CD4-positive, alpha-beta T cell (primary cell): ENCODE measurements around the gene KRTAP10-5. TPM values are rescaled to one million over a fixed set of nuclear protein-coding genes. Genes with fewer than 3 reads are reported as not detected.

Experiments used
- ATAC-seq: fragments of 200-7000 bp; cut with Tn5 transposase; one replicate; pipeline ENCODE4 v1.10.0; 2022; ENCODE audit warnings: mild to moderate bottlenecking; ENCODE audit not compliant: poor library complexity
- CTCF ChIA-PET: fragments of 350-600 bp; sonication (Branson Sonifier 250); formaldehyde crosslinking; loops from one replicate; lab custom pipeline; 2021; ENCODE audit warnings: antibody characterized with exemption, inconsistent platforms; lab: Charles Lee
- POLR2A ChIA-PET: fragments of 350-600 bp; sonication (Branson Sonifier 250); formaldehyde crosslinking; loops from one replicate; lab custom pipeline; 2021; ENCODE audit warnings: antibody characterized with exemption, inconsistent platforms; lab: Charles Lee
- DNase-seq, 14 experiments: peaks; one replicate each; pipeline ENCODE4 v3.0.0-alpha.2; 2013 to 2020; ENCODE audit warnings: mixed read lengths in 2 of 14
- H3K27ac ChIP-seq, 2 donors: one replicate each; pipeline versions ENCODE4 v1.5.1 to v1.7.0; 2013; ENCODE audit warnings: low read length in 2 of 2, low read depth in 1 of 2, mild to moderate bottlenecking in 1 of 2
- H3K27me3 ChIP-seq, 2 experiments: 1 replicate in 1 of 2; 2 replicates in 1 of 2; pipeline versions ENCODE4 v1.6.1 to v1.7.0; 2013; ENCODE audit warnings: low read length in 2 of 2, control low read depth in 1 of 2, mild to moderate bottlenecking in 1 of 2, moderate library complexity in 1 of 2; ENCODE audit not compliant: insufficient read depth in 2 of 2, control insufficient read depth in 1 of 2
- H3K36me3 ChIP-seq: one replicate; pipeline ENCODE4 v1.6.1; 2013; ENCODE audit warnings: low read length, control low read depth; ENCODE audit not compliant: insufficient read depth
- H3K4me1 ChIP-seq: one replicate; pipeline ENCODE4 v1.6.1; 2013; ENCODE audit warnings: low read length, control low read depth; ENCODE audit not compliant: insufficient read depth
- H3K4me3 ChIP-seq: one replicate; pipeline ENCODE4 v1.5.1; 2013; ENCODE audit warnings: mild to moderate bottlenecking, low read length, moderate library complexity
- H3K9me3 ChIP-seq, 2 experiments: 1 replicate in 1 of 2; 2 replicates in 1 of 2; pipeline versions ENCODE4 v1.6.1 to v1.7.0; 2013; ENCODE audit warnings: low read length in 2 of 2, mild to moderate bottlenecking in 2 of 2, control low read depth in 1 of 2, moderate library complexity in 1 of 2; ENCODE audit not compliant: control insufficient read depth in 1 of 2, insufficient read depth in 1 of 2
- H3K27ac Mint-ChIP-seq: one replicate; pipeline ENCODE4 v1.8.0; 2020; ENCODE audit warnings: mixed read lengths
- H3K27me3 Mint-ChIP-seq: one replicate; pipeline ENCODE4 v1.8.0; 2021; ENCODE audit warnings: mixed read lengths
- H3K36me3 Mint-ChIP-seq: one replicate; pipeline ENCODE4 v1.8.0; 2021; ENCODE audit warnings: low read depth, mixed read lengths
- H3K4me1 Mint-ChIP-seq: one replicate; pipeline ENCODE4 v1.8.0; 2021; ENCODE audit warnings: low read depth, mixed read lengths
- H3K4me3 Mint-ChIP-seq: one replicate; pipeline ENCODE4 v1.8.0; 2020; ENCODE audit warnings: mild to moderate bottlenecking, mixed read lengths
- H3K9me3 Mint-ChIP-seq: one replicate; pipeline ENCODE4 v1.8.0; 2020; ENCODE audit warnings: mixed read lengths
- CTCF ChIP-seq: fragments of 200-600 bp; IDR thresholded peaks from one replicate; pipeline ENCODE4 v1.8.0; 2022; ENCODE audit warnings: antibody characterized with exemption, mild to moderate bottlenecking
- intact Hi-C, 2 experiments: fragments of 100-400 bp; cut with DNase I in 1 of 2; cut with micrococcal nuclease in 1 of 2; formaldehyde crosslinking; loops; one replicate each; pipeline versions ENCODE4 v1.15.1 to v1.9.0; 2023 to 2025; cut with DNase I, micrococcal nuclease
- total RNA-seq, 174 experiments: library from RNA in 2 of 174; stranded (reverse) in 2 of 174; gene quantifications; one replicate each; pipeline ENCODE4 v1.2.3 and lab custom pipeline; 2021 to 2026

KRTAP10-5 gene
- total RNA-seq, 2 experiments from 2014 or later = not detected

- CTCF ChIA-PET = no interaction called here
These were observed 7.3 kb downstream of the KRTAP10-5 start for GRCh38 chr21:44572959-44573583.

GRCh38 chr21:44571844-44572782 lies 8.3 kb downstream of the KRTAP10-5 start:
- Histone ChIP-seq H3K36me3 (no peaks in the 10 kb centered on the region), H3K27ac (no peak overlapping the region), H3K9me3 (peaks cover 8 to 20% of the 10 kb centered on the region in 2 experiments), H3K27me3 (no peaks in the 10 kb centered on the region), H3K4me3 (no peak overlapping the region), H3K4me1 (peaks cover 2% of the 10 kb centered on the region)
- DNase-seq (no peak), ATAC-seq (no peak)
- H3K36me3 Mint-ChIP-seq = no peaks in the 10 kb centered on the region
- CTCF ChIA-PET = no interaction called here
- H3K27ac Mint-ChIP-seq = no peak overlapping the region
- no peak for TF ChIP-seq CTCF
- POLR2A ChIA-PET = interaction anchor here (0.9 kb wide), 1 partner anchor 24 kb away, joined by 3 read pairs; no protein-coding TSS in a partner anchor
- intact Hi-C loops = no loop called here
- H3K4me3 Mint-ChIP-seq = no peak overlapping the region
- peaks cover 5% of the 10 kb centered on the region for H3K27me3 Mint-ChIP-seq
- H3K9me3 Mint-ChIP-seq = peaks cover 5% of the 10 kb centered on the region
- H3K4me1 Mint-ChIP-seq = peaks cover 4% of the 10 kb centered on the region

More at GRCh38 chr21:44572959-44573583, 7.3 kb downstream of the KRTAP10-5 start:
- H3K27me3 ChIP-seq = no peaks in the 10 kb centered on the region
- Mint-ChIP-seq H3K36me3 (no peaks in the 10 kb centered on the region), H3K27me3 (peaks cover 5% of the 10 kb centered on the region), H3K4me1 (peaks cover 4% of the 10 kb centered on the region), H3K4me3 (no peak overlapping the region), H3K27ac (no peak overlapping the region), H3K9me3 (peaks cover 11% of the 10 kb centered on the region)
- no peak for ATAC-seq
- DNase-seq = no peak
- H3K4me3 ChIP-seq = no peak overlapping the region
- TF ChIP-seq CTCF = no peak
- intact Hi-C loops = no loop called here
- no peak overlapping the region for H3K27ac ChIP-seq
- H3K4me1 ChIP-seq = peaks cover 2% of the 10 kb centered on the region
- no peaks in the 10 kb centered on the region for H3K36me3 ChIP-seq
- peaks cover 8 to 21% of the 10 kb centered on the region in 2 experiments for H3K9me3 ChIP-seq
- POLR2A ChIA-PET = no interaction called here

- Mint-ChIP-seq H3K4me1 (peaks cover 4% of the 10 kb centered on the region), H3K27me3 (peaks cover 5% of the 10 kb centered on the region), H3K9me3 (no peaks in the 10 kb centered on the region), H3K4me3 (no peak overlapping the region), H3K27ac (no peak overlapping the region), H3K36me3 (no peaks in the 10 kb centered on the region)
- ATAC-seq = no peak
- no peak for TF ChIP-seq CTCF
- Histone ChIP-seq H3K9me3 (peaks cover 0 to 19% of the 10 kb centered on the region in 2 experiments), H3K27ac (no peak overlapping the region), H3K4me1 (peaks cover 2% of the 10 kb centered on the region), H3K36me3 (no peaks in the 10 kb centered on the region), H3K4me3 (no peak overlapping the region), H3K27me3 (no peaks in the 10 kb centered on the region)
- DNase-seq = no peak
- ChIA-PET CTCF (no interaction called here), POLR2A (interaction anchor here (0.9 kb wide), 1 partner anchor 25 kb away, joined by 3 read pairs; no protein-coding TSS in a partner anchor)
- intact Hi-C loops = no loop called here
These were observed 9.1 kb downstream of the KRTAP10-5 start for GRCh38 chr21:44571296-44571695.
